SK-MEL-5 (cell line): ENCODE data around the gene ANKRD10. TPM values are rescaled to one million over a fixed set of nuclear protein-coding genes. Genes with fewer than 3 reads are reported as not detected.

ENCODE experiments used
- DNase-seq: peaks from one replicate; pipeline ENCODE4 v3.0.0-alpha.2; 2016; ENCODE audit warnings: low read depth, low spot score
- in situ Hi-C: cut with HindIII; loops from 2 replicates; pipeline ENCODE4 v1.10.0; 2016; ENCODE audit warnings: low sequenced_read_pairs, high pct_unique_total_duplicates, low pct_unique_long_range_greater_than_20kb
- total RNA-seq: library from RNA; depleted of rRNA; stranded (reverse); fragments of >200 nt; shearing (Covaris generic); gene quantifications from 2 replicates; pipeline ENCODE4 v1.2.3, GENCODE V29; 2014

The ANKRD10 gene
- total RNA-seq, 1 experiment from 2014 or later, result 71.0 TPM

DNA sequence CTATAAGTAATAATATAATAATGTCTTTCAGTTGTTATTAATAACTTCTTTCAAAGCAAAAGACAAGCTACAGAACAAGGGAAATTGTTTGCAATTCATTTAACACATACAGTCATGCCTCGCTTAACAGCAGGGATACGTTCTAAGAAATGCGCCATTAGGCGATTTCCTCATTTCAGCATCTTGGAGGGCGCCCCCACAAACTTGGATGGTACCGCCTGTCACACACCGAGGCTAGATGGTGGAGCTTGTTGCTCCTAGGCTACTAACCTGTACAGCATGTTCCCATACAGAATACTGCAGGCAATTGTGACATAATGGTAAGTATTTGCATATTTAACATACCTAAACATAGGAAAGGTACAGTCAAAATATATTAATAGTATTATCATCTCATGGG lies 8.2 kb upstream of the ANKRD10 start:
- in situ Hi-C loops, result no loop called here
- no peak for DNase-seq

- no peak for DNase-seq
- in situ Hi-C loops, result no loop called here
These were observed 7.6 kb upstream of the ANKRD10 start for GRCh38 chr13:110922506-110922905.

DNA sequence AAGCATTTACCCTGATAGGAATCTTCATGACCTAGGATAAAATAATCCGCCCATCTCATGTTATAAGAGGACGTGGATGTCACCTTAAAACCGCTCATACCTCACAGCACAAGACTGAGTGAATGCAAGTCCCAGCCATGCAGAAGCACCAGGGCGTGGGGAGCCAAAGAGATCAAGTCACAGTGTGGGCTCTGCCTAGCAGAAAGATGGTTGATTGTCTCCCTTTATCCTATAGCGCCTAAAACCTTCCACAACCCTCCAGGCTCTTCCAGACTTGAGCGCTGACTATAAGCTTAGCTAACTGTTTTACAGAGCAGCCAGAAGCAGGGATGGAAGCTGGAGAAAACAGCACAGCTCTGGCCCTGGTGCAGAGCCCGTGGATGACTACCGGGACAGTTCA lies 6.8 kb upstream of the ANKRD10 start:
- no peak for DNase-seq
- in situ Hi-C loops, result no loop called here

DNA sequence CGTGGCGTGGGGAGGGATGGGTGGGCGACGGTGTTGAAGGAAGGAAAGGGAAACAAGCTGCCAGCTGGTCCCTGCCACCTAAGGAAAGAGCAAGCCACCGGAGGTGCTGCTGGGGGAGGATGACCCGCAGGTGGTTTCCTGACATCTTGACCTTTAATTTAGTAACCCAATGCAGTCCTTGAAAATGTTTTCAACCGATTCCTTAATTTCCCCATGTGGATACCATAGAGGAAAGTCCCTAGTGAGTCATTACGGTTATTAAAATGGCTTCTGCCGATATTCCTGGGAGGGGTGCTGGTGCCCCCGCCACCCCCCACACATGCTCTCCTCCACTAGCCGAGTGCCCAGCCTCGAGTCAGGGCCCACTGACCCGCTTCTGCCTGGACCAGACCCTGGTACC lies 6.3 kb upstream of the ANKRD10 start:
- no peak for DNase-seq
- in situ Hi-C loops, result no loop called here

DNA sequence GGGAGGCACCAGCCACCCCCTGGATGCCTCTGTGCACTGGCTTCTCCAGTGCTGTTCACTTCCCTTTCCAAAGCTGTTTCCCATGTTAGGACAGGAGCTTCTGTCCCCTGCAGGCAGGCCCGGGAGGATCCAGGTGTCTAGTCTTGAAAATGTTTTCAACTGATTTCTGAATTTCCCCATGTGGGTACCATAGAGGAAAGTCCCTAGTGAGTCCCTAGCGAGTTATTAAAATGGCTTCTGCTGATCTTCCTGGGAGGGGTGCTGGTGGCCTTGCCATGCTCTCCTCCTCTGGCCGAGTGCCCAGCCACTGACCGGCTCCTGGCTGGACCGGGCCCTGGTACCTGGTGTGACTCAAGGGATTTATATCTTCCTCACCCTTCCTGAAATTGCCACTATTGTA lies 5.2 kb upstream of the ANKRD10 start:
- in situ Hi-C loops, result no loop called here
- no peak for DNase-seq

DNA sequence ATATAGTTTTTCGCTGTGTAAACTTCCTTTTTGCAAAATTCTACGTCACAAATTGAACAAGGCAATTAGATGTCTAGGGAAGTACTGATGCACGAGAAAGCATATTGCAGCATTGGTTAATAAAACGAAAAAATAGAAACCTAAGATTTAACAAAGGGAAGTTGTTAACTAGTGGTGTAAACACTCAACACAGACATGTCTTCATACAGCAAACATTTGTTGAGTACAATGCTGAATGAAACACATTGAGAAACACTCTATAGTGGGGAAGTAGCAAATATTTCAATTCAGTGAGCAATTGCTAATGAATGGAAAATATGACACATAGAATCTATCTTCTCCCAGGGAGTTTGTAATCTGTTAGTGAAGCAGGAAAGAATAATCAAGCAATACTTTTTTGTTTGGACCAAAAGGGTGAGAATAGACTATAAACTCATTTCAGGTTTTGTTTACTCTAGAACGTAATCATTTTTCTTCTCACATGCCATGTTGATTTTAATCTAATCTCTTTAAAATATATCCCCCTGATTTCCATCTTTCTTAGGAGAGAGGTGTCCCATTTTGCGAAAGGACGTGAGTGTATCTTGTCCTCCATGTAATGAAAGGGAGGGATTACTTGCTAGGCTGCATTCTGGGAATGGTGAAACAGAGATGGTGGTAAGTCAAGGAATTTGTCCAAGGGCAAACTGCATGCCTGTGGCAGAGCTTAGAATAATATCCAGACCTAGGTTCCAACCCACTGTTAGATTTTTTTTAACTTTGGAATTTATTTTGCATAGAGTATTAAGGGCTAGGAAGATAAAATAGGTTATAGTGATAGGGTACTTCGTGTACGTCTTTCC lies 1.7 kb upstream of the ANKRD10 start:
- peak; percentile 87 for DNase-seq
- in situ Hi-C loops, result no loop called here

- DNase-seq, result no peak
- in situ Hi-C loops, result no loop called here
These were observed 971 bp upstream of the ANKRD10 start for GRCh38 chr13:110915874-110916206.

GRCh38 chr13:110914331-110915056 lies 375 bp downstream of the ANKRD10 start:
- in situ Hi-C loops, result no loop called here

GRCh38 chr13:110914081-110914330 lies 863 bp downstream of the ANKRD10 start:
- in situ Hi-C loops, result no loop called here

More at GRCh38 chr13:110914331-110915056, 375 bp downstream of the ANKRD10 start:
- peak; percentile 78 for DNase-seq

DNA sequence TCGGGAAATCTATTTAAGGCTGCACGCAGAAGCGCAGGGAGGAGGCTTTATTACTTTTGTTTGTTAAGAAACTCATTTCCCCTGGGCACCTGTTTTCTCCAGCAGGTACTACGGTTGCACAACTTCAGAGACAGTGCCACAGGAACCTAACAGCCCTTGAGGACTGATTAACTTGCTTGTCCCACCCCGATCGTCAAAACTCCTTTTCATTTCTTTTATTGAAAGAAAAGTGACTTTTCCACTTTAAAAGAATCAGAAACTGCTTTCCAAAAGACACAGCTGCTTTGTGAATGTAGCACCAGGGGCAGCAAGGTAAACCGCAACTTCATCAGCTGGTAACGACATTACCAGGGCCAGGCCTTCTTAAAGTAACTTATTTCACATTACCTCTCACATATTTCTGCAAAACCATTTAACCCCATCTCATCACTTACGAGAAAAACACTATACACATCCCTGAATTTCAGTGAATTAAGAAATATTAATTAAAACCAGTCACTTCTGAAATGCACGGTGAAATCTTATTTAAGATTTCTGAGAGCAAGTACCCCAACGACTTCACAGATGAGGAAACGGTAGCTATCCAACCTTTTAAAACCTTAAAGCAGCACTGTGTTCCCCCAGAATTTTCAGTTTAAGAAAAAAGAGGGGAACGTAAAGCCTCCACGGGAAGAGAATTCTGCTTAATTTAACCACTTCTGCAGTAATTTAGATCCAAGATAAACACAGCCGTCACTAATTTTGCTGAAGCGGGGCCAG lies 1.4 kb downstream of the ANKRD10 start:
- no peak for DNase-seq
- in situ Hi-C loops, result no loop called here

More at GRCh38 chr13:110914081-110914330, 863 bp downstream of the ANKRD10 start:
- no peak for DNase-seq

DNA sequence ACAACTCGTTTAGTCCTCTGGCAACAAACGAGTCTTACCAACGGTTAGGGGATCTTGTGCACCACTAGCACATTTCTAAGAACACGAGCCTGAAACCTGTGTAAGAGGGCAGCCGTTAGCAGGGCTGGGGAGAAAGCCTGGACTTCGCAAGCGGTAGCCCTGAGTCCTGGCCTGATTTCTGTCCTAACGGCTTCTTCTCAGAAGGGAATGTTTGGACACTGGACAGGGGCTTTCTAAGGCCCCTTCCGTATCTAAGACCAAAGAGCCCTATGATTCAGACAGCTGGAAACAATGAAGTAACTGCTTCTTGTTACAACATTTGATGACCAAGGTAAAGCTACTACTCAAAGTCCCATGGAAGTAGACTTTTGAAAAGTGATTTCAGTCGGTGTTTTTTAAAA lies 2.2 kb downstream of the ANKRD10 start:
- in situ Hi-C loops, result no loop called here
- no peak for DNase-seq

DNA sequence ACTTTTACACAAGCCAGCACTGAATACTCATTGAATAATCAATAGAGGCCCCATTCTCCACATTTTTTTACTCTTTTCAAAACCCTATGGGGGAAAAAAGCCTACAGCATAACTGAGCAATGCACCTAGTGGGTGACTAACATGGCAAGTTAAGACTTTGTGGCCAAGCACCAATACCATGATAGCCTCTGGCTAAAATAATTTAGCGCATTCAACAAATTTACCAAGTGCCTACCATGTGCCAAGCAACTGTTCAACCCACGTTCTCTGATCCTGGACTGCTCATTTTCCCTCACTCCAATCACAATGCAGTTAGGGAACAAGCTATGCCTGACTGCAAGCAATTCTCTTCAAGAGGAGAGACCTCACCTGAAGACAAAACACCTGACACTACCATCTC lies 3.0 kb downstream of the ANKRD10 start:
- no peak for DNase-seq
- in situ Hi-C loops, result no loop called here

- in situ Hi-C loops, result no loop called here
- no peak for DNase-seq
These were observed 4.6 kb downstream of the ANKRD10 start for GRCh38 chr13:110910013-110910890.

GRCh38 chr13:110907951-110908898 lies 6.6 kb downstream of the ANKRD10 start:
- in situ Hi-C loops, result no loop called here
- peak; percentile 60 for DNase-seq

GRCh38 chr13:110907301-110907700 lies 7.6 kb downstream of the ANKRD10 start:
- in situ Hi-C loops, result no loop called here

GRCh38 chr13:110904748-110905147 lies 10.1 kb downstream of the ANKRD10 start:
- no peak for DNase-seq
- in situ Hi-C loops, result no loop called here

More at GRCh38 chr13:110907301-110907700, 7.6 kb downstream of the ANKRD10 start:
- no peak for DNase-seq

DNA sequence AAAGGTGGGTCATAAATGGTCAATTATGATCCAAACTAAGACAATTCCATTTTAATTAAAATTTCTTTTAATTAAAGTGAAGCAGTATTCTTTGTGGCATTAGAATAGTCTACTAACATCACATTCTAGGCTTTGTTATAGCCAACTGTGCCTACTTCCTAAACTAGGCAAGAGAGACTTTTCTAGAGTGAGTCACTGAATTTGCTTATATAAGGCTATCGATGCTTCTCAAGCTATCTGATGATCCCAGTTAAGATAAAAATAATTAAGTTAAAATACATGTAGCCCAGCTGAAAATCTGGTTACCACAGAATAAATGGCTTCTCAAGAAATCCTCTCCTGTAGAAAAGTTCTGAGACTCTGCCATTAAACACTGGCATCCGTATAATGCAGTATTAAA lies 12.5 kb downstream of the ANKRD10 start:
- in situ Hi-C loops, result no loop called here
- no peak for DNase-seq
